NCI-H446 (cell line): Measurements from ENCODE around the gene PXN.
"Not testable (repeated sequence)": the region's sequence is repeated elsewhere in the genome, so short reads cannot be mapped to it uniquely, and the experiment has no call there.

Source experiments
- DNase-seq, 2 experiments: peaks; one replicate each; lab custom pipeline; 2025; lab: John Stamatoyannopoulos, UW

Gene PXN

DNA sequence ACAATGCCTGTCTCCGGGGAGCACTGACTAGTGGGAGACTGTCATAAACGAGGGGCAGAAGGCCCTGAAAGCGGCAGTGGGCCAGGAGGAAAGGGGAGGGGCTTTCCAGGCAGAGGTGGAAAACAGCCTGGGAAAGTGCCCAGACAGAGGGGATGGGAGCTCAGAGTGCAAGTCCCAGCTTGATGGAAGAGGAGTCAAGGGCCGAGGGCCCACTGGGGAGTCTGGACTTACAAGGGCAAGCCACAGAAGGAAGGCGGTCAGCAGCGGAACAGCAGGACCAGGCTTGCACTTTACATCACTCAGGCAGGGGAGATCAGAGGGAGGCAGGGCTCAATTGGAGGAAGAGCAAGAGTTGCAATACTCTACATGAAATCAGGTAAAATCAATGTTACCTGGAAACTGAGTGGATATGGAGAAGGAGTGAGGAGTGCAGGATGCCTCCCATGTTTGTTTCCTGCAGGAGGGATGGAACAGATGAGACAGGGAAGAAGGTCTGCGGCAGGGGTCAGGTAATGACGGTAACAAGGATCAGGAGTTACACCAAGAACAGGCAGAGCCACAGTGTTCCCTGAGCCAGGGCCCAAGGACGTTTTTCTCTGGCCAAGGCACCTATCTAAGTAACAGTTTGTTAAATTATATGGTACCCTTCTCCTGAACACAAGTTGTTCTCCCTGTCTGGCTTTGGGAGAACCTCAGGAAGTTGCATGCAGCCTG, 23.8 kb downstream of the PXN start:
- DNase-seq = no peak

DNA sequence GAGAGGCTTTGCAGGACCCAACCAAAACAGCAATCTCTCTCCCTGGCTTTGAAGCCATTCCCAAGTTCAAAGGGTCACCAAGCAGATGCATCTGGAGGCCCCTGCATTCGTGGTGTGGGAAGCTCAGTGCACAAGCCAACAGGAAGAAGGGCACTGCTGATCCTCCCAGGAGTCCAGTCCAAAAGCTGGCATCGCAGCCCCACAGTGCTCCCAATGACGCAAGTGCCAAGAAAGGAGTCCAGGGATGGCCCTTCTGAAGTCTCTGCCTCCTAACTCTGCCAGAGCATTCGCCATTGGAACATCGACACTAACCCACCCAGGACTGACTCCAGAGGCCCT, 25.1 kb downstream of the PXN start:
- no peak for DNase-seq

DNA sequence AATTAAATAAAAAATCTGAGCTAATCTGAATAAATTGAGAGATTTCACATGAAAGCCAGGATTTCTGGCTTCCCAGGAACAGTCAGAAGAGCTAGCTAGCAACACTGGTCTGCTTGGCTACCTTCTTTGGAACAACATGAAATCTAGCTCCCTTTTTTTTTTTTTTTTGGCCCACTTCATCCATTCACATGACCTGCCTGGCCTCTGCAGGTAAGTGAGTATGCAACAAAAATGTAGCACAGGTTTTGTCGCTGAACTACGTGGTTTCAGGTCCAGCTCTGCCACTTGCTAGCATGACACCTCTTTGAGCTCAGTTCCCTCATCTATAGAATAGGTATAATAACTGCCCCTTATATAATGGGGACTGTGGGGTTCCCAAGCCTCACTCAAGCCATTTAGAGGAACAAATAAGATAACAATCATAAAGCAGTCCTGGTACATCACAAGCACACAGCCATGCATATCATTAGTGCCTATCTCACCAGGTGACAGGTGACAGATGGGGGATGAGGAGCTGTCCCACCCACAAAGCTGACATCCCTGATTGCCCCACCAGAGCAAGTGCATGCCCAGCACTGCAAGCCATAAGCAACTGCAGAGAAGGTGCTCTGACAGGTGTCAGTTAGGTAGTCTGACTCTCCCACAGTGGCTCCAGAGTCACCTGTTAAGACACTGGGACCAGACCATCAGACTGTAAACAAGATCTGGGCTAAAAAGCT, 25.6 kb downstream of the PXN start:
- no peak for DNase-seq

- DNase-seq = no peak
These were observed 26.6 kb downstream of the PXN start for GRCh38 chr12:120238839-120239445.

DNA sequence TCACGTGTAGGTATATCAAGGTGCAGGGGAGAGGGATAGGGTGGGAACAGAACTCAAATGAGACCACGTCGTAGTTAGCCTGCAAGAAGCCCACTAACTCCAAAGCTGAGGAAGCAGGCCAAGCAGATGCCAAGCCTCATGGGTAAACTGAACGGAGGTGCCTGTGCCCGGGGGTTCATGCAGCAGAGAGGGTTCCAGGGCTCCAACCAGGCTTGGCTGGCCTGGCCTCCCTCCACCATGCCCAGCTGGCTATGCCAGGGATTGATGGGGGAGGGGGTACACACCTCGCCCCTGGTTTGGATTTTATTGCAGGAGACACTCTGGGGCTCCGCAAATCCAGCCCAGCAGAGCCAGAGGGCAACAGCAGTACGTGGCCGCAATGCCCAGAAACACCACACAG, 27.3 kb downstream of the PXN start:
- peak in 1 of 2 experiments; percentile 70 for DNase-seq

- peak; percentile 79 to 91 for DNase-seq
These were observed 28.0 kb downstream of the PXN start for GRCh38 chr12:120237360-120238171.

- not testable (repeated sequence) for DNase-seq
These were observed 28.7 kb downstream of the PXN start for GRCh38 chr12:120236809-120237208.

DNA sequence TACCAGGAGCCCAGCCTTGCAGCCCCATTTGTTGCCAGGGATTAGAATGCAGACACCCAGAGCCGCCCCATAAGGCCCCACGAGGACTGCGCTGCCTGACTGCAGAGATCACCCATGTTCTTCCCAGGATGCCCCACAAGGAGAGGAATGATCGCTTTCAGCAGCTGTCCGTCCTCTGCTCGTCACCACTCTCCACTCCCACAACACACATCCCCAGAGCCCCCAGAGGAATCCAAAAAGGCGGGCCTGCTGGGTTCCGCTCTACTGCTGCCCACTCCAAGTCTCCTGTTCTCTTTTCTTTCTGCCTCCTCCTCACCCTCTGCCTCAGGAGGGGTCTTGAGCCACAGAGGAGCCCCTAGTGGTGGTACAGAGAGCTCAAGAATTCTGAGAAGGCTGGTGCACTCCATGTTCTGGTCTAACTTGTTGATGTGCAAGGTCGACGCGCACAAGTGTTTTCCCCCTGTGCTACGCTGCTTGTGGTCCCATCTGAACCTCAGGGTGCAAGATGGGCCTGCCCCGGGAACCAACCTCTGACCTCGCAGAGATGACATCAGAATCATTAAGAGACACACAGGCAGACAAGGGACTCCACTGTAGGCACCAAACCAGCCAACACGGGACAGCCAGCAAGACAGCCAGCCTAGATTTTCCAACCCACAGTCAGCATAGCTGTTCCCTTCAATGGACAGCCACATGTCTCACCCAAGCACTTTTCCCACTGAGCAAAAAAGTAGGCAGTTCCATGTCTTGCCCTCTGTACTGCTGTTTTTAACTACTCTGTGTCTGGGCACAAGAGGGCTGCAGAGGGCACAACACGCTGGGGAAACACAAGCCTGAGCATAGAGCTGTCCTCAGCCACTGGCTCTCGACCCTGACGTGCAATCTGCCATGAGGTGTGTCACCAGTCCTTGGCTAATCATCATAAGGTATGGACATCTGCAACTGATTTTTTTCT, 29.9 kb downstream of the PXN start:
- peak in 1 of 2 experiments; percentile 7 for DNase-seq

DNA sequence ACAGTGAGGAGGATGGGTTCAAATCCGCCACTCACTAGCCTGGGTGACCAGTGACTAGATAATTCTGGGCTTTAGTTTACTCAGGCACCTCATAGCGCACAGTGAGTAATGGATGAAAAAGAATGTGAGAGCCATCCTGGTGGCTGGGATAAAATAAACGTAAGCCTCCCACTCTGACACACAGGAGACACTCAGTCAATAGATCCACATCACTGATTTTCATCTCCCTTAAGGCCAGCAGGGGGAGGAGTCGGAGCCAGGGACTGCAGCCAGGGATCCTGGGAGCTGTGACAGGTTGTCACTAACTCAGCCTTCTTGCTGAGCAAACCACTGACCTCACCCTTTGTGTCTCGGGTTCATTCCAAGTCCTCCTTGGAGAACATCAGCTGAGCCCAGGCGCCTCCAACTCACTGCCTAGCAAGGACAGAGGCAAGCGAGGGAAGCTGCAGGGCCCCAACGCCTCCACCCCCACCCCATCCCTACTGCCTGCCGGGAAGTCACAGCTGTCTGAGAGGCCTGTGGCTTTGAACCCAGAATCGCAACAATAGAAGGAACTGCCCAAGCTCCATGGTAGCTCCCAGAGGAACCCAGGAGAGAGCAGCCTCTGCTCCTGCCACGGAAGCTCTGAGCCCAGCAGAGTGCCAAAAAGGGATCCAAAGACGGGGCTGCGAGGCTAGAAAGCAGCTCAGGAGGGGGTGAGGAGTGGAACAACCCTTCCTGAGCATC, 30.7 kb downstream of the PXN start:
- DNase-seq = peak; percentile 64 to 86

GRCh38 chr12:120231316-120232011, 34.1 kb downstream of the PXN start:
- DNase-seq = no peak

DNA sequence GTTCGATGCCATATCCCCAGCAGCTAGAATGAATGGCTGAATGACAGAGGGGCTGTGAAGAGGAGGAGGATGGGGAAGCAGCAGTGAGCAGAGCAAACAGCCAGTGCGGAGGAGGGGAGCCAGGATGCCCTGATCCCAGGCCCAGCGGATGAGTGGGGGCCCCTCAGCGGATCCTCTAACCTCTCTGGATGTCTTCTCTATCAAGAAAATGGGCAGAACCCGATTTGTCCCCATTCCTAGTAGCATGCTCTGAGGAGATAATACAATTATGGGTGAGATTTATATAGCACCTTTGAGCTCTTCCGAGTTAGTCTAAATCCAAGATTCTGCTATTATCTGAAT, 34.6 kb downstream of the PXN start:
- no peak for DNase-seq

DNA sequence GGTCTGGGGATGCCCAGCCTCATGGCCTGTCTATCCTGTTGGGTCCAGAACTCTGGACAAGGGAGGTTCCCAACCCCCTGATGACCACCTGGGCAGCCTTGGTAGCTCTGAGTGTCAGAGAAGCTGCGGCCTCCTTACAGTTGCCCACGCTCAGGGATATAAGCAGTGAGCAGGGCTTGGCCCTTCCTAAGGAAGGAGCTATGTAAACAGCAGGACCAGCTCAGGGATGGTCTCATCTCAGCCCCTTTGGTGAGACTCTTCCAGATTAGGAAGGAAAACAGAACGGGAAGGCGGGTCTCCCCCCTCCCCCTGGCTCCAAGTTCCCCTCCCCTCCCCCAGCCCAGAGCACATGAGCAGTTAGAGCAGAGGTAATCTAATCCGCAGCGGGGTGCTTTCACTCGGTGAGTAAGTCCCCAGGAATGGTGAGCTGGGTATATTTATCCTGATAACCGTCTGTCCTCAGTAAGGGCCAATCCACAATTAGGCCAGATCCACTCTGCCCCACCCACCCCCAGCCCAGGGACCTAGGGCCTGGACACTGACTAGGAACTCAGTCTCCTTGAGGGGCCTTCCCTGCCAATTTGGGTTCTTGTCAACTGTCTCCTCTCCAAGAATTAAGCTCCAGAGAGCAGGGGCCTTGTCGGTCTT, 35.1 kb downstream of the PXN start:
- DNase-seq = peak in 1 of 2 experiments; percentile 40

DNA sequence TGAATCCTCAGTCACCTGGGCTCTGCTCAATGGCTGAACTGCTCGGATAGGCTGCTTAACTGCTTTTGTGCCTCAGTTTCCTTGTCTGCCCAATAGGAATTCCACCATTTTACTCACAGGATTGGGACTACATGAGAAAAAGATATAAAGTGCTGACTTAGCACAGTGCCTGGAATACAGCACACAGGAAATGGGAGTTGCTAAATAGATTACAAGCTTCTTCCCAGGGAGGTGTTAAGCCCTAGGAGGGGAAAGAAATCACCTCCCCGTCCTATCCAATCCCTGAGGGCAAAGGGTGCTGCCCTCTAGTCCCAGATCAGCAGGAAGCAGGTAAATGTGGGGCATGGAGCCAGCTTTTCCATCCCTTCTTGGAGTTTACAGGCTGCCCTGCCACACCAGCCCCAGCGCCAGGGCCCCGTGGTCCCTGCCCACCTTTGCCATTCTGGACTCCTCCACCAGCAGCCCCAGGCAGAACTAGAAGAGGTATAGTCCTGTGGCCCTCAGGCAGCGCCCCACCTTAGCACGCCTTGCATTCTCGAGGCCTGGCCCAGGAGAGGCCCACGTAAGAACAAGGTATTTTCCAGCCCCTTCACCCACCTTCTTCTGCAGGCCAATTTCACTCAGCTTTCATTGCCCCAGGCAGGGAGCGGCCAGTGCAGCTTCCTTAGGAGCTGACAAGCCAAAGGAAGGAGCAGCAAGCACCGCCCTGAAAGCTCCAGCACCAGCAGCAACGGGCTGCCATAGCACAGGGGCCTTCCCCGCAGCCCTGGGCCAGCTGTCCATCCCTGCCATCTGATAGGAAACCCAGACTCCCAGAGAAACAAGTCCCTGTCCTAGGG, 35.8 kb downstream of the PXN start:
- no peak for DNase-seq

GRCh38 chr12:120229071-120229486, 36.5 kb downstream of the PXN start:
- no peak for DNase-seq

DNA sequence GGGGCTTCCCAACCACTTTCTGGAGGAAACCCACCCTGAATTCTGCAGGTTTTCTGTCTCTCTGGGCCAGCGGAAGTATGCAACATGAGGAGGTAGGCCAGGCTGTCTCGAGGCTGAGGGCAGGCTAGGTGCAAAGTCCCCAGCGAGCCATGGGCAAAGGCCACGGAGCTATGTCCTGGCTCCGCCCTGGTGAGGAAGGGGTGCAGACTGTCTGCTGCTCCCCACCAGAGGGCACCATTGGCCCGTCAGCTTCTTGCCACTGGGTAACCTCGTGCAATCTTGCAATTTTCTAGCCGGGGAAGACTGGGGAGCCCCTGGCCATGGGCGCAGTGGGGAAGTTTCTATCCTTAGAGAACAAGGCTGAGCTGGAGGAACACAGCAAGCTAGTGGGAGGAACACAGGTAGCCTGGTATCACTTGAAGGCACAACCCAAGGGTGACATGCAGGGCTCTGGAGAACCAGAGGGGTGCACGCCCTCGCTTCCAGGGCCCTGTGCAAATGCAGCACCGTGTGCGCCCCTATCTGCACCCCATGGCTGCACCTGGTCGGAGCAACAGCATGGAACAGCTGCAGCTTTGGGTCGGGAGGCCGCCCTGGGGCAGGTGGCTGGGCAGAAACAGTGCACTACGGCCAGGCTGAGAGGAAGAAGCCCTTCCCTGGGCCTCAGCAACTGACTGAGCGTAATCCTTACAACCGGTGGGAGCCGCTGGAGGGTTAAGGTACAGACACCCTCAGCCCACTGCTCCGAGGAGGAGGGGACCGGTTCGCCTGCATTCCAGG, 37.0 kb downstream of the PXN start:
- DNase-seq = peak; percentile 53 to 81

GRCh38 chr12:120228041-120228290, 37.6 kb downstream of the PXN start:
- DNase-seq = no peak

DNA sequence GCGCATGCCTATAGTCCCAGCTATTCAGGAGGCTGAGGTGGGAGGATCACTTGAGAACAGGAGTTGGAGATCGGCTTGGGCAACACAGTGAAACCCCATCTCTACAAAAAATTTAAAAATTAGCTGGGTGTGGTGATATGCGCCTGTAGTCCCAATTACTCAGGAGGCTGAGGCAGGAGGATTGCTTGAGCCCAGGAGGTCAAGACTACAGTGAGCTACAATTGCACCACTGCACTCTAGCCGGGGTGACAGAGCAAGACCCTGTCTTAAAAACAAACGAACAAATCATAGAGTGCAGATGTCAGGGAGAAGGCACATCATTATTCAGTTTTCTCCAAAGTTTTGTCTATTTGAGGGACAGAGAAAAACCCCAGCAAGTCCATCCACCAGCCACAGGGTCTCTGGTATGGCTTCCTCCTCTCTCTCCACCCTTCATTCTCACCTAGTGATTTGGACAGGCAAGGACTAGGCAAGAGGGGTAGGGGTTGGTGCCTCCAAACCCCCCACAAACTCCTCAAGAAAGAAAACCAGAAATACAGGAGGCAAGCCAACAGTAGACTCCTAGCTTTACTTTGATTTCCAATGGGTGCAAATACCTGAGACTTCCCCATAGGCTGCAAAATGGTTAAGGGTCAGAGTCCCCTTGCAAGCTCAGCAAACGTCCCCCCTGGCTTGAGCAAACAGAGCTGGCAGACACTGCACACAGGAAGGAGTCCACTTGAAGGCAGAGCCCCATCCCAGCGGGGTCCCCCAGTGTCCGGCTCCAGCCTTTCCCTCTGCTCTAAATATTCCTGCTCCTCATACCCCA, 38.1 kb downstream of the PXN start:
- no peak for DNase-seq
